DMS114 treated with DMSO at 0.1 percent for 48 hours (cell line): ENCODE measurements around the gene TRAF7.

Experiments
- DNase-seq: peaks from one replicate; lab custom pipeline; 2025; ENCODE audit not compliant: unreplicated experiment; lab: John Stamatoyannopoulos, UW

Gene TRAF7

DNA sequence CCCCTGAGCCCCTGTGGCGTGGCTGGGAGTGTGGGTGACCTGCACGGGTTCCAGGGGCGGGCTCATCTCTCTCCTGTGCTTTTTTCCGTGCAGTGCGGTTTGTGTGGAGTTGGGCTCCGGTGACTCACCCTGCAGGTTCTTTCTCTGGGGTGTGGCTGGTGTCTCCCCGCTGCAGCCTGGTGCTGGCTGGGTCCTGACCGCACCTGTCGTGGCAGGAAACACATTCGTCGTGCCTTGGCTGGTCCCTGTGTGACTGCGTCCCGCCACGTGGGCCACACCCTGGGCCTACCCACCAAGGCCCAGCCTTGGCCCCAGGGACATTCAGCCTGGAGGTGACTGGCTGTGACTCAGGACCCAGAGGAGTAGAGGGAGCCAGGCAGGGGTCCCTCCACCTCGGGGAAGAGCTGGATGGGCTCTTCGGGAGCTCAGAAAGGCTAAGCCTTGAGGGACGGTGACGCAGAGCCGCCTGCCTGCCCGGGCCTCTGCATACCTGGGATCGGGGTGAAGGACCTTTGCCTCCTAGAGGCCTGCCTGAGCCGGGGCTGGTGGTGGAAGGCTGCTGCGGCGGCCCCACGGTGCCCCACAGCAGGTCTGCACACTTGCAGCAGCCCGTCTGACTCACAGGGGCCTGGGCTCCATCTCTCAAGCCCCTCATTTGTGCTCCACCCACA is 7.8 kb downstream of the TRAF7 start:
- no peak for DNase-seq

DNA sequence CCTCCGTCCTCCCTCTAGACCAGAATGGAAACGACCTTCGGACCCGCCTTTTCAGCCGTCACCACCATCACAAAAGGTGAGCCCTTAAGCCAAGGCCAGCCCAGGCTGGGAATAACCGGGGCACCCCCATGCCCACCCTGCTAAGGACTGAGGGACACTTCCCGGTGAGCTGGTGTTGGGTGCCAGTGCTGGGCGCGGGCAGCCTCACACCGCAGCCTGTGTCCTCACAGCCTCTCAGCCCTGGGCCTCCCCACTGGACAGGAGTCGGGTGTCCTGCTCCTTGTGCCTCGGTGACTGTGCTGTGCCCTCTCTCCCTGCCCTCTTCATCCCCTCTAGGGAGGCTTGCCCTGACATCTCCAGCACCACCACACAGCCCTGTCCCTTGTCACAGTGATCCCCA is 10.3 kb downstream of the TRAF7 start:
- DNase-seq = no peak

DNA sequence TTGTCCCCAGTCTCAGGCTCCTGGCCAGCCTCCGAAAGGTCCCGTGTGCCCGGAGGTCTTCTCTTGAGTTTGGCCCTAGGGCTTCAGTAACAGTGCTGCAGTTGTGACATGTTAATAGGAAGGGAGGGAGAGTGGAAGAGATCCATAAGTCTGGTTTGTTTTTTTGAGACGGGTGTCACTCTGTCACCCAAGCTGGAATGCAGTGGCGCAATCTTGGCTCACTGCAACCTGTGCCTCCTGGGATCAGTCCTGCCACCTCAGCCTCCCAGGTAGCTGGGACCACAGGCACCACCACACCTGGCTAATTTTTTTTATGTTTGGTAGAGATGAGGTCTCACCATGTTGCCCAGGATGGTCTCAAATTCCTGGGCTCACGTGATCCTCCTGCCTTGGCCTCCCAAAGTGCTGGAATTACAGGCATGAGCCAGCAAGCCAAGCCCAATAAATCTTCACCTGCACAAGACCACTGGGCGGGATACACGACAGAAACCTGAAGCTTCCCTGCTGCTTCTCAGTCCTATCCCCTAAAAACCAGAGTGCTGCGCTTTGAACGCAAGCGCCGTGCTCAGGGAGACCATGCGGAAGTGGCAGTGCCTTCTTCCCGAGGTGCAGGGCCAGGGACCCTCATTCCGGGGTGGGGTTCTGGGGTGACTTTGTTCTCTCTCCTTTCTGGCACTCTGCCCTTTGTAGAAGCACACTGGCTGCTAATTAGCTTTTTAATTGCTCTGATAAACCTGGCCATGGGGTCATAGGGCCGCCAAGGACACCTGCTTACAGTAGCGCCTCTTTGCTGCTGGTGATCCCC is 10.9 kb downstream of the TRAF7 start:
- DNase-seq = no peak

DNA sequence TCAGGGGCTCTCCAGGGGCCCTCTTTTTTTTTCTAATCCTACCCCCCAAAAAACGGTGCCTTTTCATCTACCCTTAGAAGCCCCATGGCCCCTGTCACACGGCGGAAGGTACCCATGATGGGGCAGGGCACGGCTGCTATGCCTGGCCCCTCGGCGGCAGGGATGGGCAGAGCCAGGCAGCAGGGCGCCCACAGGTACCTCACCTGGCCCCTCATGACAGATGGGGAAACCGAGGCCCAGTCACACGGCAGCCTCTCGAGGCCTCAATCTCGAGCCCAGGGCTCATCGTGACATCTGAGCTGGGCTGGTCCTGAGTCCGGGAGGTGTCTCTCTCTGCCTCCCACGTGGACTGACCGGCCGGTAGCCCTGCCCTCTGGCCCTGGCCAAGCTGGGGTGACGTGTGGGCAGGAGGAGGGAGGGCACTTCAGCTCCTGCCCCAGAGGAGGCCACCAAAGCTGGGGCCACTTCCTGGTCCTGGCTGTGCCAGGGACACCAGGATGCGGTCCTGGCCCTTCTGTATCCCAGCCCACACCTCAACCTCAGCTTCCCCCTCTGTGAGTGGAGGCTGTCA is 11.6 kb downstream of the TRAF7 start:
- DNase-seq = no peak

DNA sequence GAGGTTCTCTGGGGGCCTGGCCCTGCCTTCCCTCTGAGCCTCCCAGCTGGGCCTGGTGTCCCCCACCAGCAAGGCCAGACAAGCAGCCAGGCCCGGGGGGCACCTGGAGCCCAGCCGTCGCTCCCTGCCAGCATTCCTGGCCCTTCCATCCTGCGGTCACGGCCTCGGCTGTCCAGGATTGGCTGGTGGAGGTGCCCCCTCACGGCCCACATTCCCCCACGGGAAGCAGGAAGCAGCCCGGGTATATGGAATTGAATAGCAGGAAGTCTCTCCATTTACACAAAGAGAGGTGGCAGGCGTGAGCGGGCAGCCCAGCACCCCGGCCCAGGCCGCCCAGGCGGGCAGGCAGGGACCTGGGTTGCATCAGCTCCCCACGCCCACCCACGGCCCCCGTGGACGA is 14.5 kb downstream of the TRAF7 start:
- no peak for DNase-seq

DNA sequence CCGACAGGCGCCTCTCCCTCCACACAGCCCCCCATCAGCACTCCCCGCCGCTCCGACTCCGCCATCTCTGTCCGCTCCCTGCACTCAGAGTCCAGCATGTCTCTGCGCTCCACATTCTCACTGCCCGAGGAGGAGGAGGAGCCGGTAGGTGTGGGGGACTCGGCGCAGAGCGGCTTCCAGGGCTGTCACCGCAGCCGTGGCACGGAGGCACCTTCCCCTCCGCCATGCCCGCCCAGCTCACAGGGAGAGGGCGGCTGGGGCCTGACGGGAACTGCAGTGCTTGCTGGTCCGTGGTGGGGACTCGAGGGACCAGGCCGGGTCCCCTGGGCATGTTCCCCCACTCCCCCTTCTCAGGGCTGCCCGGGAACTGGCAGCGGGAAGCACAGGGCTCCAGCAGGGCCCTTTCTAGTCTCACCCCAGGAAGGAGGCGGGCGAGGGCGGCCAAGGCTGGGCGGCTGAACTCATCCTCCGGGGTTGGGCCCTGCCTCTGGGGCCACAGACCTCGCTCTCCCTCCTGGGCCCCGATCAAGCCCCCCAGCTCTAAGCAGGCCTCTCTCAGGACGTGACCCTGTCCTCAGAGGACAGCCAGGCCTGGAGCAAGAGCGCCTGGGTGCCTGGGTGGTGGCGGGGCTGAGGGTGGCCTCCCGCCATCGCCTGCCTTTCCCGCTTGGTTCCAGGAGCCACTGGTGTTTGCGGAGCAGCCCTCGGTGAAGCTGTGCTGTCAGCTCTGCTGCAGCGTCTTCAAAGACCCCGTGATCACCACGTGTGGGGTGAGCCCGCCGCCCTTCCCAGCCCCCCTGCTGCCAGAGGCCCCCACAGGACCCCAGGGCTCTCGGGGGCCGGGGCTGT is 15.2 kb downstream of the TRAF7 start:
- no peak for DNase-seq

DNA sequence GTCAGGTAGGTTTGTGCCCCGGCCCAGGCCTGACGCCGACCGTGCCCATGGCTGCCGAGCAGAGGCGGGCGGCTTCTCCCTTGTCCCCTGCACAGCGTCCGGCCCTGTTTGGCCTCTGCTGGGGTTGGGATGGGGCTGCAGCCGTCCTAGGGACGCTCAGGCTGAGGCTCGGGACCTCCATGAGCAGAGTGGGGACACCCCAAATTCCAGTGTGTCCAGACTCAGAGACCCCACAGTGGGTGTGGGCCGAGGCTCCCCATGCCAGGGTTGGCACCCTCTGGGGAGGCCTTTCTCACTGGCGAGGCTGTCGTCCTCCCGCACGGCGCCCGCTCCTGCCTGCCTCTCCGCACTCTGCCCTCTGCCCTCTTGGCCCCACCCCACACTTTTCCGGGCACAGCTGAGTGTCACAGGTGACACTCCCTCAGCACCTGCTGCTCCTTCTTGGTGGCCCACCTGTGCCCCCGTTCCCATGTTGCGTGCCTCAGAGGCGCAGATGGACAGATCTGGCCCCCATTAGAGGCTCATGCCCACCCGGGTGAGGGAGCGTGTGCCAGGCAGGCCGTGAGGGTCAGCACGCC is 16.1 kb downstream of the TRAF7 start:
- no peak for DNase-seq

DNA sequence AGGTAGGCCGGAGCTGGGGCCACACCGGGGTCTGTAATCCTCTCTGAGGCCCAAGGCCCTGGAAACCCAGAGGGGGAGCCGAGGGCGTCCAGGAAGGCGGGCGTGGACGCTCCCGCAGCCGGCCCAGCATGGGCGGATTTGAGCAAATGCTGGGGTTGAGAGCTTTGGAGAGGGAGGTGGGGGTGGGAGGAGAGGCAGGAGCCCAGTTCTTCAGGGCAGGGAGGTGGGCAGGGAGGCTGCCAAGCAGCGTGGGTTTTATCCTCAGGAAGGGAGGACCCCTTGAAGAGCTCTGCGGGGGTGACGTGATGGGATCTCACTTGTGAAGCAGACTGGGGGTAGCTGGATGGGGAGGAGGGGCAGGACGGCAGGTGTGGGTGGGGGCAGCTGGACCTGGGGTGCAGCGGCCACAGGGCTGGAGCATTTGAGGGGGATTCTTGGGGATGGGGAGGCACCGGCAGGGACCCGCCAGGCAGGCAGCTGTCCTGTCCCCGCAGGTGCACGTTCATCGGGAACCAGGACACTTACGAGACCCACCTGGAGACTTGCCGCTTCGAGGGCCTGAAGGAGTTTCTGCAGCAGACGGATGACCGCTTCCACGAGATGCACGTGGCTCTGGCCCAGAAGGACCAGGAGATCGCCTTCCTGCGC is 17.2 kb downstream of the TRAF7 start:
- no peak for DNase-seq

DNA sequence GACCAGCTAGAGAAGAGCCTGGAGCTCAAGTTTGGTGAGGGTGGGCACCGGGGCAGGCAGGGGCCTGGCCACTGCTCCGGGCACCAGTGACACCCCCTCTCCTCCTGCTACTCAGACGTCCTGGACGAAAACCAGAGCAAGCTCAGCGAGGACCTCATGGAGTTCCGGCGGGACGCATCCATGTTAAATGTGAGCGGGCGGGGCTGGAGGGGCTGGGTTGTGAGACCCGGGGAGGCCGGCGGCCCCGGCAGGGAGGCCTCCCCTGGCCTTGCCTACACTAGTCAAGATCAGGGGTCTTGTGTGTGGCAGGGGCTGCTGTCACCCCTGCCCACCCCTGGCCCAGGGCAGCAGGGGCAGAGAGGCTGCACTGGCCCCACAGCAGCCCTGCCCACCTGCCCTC is 17.8 kb downstream of the TRAF7 start:
- no peak for DNase-seq

DNA sequence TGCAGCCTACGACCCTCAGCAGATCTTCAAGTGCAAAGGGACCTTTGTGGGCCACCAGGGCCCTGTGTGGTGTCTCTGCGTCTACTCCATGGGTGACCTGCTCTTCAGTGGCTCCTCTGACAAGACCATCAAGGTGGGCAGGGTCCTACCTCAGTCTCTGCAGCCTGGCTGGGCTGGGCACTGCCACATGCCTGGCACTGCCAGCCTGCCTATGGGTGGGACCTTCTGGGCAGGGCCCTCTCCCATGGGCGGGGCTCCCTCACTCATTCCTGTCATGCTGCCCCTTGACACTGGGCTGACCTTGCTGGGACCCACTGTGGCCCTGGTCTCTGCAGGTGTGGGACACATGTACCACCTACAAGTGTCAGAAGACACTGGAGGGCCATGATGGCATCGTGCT is 18.3 kb downstream of the TRAF7 start:
- DNase-seq = no peak

DNA sequence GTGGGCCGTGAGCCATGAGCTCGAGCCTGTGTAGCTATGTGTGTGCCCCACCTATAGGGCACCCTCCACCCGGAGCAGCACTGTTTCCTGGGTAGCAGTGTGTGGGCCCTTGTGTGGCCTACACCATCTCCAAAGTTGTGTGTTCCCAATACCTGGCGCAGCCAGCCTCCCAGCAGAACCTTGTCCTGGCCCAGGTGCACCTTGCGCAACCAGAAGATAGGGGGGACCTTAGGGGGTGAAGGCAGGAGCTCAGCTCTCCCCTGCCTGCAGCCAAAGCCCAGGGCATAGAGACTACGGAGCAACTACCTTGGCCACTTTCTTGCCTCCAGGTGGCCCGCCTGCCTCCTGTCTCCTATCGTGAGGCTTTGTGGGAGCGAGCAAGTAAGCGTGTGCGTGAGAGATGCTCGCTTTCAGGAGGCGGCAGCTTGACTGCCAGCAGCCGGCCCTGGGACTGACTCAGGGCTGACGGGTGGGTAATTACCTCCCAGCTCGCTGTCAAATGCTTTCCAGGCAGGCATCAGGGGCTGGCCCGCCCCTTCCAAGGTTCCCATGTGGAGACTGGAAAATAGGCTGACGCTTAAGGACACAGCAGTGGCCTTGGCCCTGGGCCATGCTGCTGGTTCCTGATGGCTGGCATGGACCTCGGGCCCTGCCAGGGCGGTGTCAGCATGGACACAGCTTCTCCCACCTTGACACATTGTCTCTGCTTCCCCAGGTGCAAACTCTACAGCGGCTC is 19.0 kb downstream of the TRAF7 start:
- no peak for DNase-seq

DNA sequence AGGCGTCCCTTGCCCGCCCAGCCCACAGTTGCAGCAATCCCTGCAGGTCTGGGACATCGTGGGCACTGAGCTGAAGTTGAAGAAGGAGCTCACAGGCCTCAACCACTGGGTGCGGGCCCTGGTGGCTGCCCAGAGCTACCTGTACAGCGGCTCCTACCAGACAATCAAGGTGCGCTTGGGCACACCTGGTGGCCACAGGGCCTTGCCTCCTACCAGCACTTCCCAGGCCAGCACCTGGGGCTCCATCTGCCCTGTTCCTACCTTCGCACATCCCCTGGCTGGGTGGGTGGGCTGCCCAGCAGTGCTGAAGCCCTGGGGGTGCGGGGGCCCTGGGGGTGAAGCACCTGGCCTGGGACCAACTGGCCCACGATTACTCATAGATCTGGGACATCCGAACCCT is 19.9 kb downstream of the TRAF7 start:
- DNase-seq = no peak

DNA sequence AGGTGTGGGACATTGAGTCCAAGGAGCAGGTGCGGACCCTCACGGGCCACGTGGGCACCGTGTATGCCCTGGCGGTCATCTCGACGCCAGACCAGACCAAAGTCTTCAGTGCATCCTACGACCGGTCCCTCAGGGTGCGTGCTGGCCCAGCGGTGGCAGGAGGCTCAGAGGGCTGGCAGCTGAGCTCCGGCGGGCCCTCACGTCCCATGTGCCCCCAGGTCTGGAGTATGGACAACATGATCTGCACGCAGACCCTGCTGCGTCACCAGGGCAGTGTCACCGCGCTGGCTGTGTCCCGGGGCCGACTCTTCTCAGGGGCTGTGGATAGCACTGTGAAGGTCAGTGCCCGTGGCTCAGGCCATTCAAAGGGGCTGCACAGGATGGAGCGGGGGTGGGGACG is 20.5 kb downstream of the TRAF7 start:
- DNase-seq = no peak

DNA sequence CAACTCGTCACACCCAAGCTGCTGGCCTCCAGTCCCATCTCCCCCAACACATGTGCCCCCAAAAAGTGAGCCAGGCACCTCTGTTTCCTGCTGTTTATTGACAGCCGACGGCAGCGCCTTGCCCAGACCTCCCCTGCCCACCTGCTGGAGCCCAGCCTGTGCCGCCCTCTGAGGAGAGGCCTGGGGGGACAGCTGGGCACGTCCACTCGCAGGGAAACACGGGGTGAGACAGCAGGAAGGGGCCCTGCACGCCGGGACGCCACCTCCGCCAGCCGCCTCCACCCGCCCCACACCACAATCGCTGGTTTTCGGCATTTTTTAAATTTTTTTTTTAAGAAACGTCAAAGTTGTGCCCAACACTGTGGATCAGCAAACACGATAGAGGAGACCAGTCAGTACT is 21.5 kb downstream of the TRAF7 start:
- no peak for DNase-seq

DNA sequence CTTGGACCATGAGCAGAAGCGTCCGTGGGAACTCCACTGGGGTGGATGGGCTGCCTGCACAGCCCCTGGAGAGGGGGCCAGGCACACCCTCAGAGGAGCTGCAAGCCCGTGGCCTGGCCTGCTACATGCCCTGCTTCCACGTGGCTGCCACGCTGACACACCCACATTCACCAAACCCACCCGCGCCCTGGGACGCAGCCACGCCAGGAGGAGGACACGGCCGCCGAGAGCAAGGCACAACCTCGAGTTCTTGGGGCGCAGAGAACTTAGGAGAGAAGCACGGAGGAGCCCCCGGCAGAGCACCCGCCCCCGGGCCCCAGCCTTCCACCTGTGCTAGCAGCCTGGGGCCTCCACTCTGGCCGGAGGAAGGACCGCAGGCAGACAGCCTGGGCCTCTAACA is 22.0 kb downstream of the TRAF7 start:
- no peak for DNase-seq

DNA sequence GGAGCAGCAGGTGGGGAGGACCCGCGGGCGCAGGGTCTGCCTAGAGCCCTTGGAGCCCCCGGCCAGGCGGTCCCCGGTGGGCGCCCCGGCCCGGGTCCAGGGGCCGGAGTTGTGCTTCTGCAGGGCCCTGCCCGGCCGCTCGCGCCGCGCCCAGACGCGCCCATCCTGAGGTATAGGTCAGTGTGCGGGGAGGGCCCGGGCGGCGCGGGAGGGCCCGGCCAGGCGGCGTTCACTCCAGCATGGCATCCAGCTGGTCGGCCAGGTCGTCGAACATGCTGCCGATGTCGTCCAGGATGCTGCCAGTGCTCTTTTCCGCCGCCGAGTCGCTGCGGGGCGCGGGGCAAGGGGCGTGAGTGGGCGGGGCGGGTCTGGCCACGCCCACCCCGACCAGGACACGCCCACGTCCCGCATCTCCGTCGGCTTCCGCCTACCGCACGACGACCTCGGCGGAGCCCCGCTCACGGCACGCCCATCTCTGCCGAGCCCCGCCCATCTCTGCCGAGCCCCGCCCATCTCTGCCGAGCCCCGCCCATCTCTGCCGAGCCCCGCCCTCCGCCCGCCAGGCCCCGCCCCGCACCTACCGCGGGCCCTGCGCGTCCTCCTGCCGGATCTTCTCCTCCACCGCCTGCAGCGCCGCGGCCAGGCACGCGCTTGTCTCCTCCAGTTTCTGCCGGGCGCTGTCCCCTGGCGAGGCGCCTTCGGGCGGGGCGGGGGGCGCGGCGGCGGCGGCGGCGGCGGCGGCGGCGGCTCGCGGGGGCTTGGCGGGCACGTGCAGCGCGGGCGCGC is 22.9 kb downstream of the TRAF7 start:
- DNase-seq = no peak

DNA sequence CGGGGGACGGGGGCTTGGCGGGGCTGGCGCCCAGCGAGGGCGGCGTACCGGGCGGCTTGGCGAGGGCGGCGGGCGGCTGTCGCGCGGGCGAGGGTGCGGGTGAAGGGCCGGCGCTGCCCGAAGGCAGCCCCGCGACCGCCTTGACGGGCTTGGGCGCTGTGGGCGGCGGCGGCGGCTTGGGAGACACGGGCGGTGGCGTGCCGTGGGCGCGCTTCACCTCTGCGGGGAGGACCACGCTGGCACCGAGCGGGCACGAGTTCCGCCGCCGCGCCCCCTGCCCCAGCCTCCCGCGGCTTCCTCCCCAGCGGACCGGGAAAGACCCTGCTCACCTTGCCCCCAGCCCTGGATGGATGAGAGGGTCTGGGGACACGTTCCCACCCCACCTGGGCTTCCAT is 23.5 kb downstream of the TRAF7 start:
- no peak for DNase-seq

DNA sequence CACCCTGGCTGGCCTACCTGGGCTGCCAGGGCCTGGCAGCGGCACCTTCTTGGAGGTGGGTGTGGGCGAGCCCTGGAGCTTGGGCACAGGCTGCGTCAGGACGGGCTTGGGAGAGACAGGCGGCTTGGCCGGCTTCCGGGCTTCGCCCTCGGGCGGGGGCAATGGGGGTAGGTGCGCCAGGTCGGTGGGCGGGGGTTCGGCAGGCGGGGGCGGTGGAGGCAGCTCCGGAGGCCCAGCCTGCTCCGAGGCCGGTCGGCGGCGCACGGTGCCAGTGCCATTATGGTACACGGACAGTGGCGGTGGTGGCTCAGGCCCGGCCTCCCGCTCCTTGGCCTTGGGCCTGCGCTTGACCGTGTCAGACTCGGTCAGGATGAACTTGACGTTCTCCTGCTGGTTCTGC is 24.0 kb downstream of the TRAF7 start:
- DNase-seq = no peak

DNA sequence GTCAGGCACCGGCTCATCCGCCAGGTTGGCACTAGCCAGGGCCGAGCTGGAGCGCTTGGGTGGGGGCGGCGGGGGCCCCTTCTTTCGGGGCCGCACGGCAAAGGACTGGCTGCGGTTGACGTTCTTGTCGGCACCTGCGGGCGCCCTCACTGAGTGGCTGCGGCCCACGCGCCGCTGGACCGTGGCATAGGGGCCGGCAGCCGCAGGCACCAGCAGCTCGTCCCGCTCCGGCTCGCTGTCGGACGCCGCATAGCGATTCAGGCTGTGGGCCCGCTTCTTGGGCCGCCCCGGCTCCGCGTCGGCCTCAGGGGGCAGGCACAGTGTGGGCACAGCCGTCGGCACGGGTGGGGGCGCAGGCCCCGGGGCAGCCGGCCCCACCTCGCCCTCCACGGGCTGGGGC is 24.9 kb downstream of the TRAF7 start:
- DNase-seq = no peak
